HL-60/S4 treated with retinoic acid at 250 ng/mL for 4 days and 3 days (cell line): ENCODE results near the gene RIMKLB.

Experiments used
- in situ Hi-C: fragments of 300-500 bp; cut with MboI; formaldehyde crosslinking; loops from 2 replicates; pipeline ENCODE4 v1.7.0; 2022; ENCODE audit warnings: low sequenced_read_pairs

RIMKLB gene, protein sequence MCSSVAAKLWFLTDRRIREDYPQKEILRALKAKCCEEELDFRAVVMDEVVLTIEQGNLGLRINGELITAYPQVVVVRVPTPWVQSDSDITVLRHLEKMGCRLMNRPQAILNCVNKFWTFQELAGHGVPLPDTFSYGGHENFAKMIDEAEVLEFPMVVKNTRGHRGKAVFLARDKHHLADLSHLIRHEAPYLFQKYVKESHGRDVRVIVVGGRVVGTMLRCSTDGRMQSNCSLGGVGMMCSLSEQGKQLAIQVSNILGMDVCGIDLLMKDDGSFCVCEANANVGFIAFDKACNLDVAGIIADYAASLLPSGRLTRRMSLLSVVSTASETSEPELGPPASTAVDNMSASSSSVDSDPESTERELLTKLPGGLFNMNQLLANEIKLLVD

GRCh38 chr12:8697476-8698131, at the start of gene RIMKLB:
Gene RIMKLB, plus strand, starts transcription at chr12:8697991. Its CDS starts 15,876 bp downstream, at chr12:8713867.
- in situ Hi-C loops, result loop anchor here (25.0 kb wide), 1 partner anchor 165 kb away; no protein-coding TSS in a partner anchor

DNA sequence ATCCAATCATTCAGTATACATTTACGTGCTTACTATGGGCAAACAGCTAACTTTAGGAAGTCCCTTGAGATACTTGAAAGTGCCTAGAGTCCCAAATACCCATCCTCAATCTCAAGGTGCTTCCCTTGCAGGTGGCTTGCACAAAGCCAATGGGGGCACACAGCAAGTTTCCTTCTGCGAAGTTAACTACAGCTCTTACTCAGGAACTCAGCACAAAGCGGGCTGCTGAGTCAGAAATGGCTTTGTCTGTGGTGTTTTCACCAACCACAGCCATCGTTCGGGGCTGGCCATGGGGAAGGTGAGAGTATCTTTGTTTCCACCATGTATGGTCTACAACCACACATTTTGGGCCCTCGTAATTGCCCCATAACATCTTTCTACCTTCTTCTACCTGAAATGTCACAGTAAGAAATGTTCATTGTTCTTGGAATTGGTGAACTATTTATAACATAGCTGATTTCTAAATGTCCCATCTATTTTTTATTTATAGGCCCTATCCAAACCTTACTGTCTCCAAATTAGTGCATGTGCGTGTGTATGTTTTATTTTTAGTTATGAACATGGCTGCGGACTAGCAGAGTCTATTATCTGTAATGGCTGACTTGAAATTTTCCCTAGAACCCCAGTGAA, 49.1 kb upstream of the RIMKLB start:
- in situ Hi-C loops, result no loop called here

DNA sequence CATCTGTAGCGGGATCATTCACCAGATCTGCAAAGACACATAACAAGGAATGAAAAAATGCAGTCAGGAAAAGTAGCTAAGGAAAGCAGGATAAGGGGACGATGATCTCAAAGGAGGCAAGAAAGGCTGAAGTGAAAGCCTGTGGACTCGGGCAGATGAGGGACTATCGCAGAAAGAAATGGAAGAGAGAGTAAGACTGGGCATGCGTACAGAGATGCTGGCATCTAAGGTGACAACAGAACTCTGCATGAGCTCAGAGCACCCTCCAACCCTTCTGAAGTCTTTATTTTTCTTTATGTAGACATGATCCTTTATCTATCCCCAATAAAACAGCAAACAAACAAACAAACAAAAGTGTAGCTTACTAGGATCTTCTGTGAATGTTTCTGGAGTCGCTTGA, 42.4 kb upstream of the RIMKLB start:
- in situ Hi-C loops, result no loop called here

DNA sequence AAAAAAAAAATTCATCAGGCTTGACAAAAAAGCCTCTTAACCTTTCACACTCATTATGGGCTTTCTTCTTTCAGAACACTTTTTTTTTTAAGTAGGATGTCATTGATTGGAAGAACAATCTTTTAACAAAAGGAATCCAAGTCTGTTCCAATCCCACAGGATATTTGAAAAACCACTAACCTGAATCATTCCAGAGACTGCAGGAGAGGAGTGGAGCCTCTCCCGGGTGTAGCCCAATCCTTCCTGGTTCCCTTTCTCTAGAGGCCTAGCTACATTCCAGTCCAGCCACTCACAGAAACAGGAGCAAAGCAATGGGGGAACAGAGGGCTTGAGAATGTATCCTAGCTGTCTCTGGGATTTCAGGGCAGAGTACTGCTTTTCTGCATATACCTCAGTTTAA, 39.4 kb upstream of the RIMKLB start:
- in situ Hi-C loops, result no loop called here

GRCh38 chr12:8661016-8661415, 36.8 kb upstream of the RIMKLB start:
- in situ Hi-C loops, result no loop called here

DNA sequence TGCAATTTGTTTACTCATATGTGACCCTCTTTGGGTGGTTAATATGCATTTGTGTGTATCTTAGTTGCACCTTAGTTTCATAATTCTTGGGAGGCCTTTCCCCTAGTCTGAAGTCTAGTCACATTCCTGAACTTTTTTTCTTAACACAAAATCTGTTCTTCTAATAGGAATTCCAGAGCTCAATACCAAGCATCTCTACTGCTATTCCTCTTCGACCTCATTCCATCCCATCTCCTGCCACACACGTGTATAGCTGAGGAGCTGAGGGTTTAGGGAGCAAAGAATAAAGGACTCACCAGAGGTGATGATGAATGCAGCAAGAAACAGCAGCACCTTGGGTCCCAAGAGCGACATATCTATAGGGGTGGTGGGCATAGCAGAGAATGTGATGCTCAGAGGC, 36.0 kb upstream of the RIMKLB start:
- in situ Hi-C loops, result no loop called here

- in situ Hi-C loops, result no loop called here
These were observed 35.2 kb upstream of the RIMKLB start, which contains the start of gene MFAP5 for GRCh38 chr12:8662593-8662992. Gene MFAP5, minus strand, starts transcription at chr12:8662826. Its CDS starts 722 bp downstream, at chr12:8662104.

DNA sequence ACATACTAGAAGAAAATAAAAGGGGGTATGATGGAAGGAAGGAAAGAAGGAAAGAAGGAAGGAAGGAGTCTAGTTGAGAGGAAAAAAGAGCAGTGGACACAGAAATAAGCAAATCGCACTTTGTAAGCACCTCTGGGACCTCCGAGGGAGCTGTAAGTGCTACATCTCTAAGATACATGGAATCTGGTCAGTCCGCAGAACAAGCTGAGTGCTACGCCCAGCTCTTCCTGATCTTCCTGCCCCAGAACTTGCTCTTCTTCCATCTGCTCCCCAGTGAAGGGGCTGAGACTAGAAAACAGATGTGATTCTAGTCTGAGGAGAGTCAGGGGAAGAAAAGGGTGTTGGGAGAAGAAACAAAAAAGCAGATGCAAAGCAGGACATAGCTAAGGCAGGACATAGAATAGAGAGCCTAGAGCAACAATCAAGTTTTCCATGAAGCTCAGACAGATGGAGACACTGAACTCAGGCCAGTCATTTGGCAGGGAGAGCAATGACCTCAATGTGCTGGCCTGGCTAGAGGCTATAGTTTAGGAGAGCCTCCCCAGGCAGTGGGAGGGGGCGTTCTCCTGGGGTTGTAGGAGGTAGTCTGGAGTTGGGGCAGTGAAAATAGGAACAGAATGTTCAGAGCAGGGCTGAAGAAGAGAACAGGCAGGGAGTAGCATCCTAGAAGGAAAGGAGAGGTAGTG, 33.4 kb upstream of the RIMKLB start:
- in situ Hi-C loops, result no loop called here

- in situ Hi-C loops, result no loop called here
These were observed 32.0 kb upstream of the RIMKLB start for GRCh38 chr12:8665759-8666158.

GRCh38 chr12:8667270-8667669, 30.5 kb upstream of the RIMKLB start:
- in situ Hi-C loops, result no loop called here

- in situ Hi-C loops, result no loop called here
These were observed 29.4 kb upstream of the RIMKLB start for GRCh38 chr12:8668441-8668840.

DNA sequence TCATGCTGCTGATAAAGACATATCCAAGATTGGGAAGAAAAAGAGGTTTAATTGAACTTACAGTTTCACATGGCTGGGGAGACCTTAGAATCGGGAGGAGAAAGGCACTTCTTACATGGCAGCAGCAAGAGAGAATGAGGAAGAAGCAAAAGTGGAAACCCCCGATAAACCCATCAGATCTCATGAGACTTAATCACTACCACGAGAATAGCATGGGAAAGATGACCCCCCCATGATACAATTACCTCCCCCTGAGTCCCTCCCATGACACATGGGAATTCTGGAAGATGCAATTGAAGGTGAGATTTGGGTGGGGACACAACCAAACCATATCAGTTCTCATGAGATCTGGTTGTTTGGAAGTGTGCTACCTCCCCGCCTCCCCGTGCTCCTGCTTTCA, 25.4 kb upstream of the RIMKLB start:
- in situ Hi-C loops, result no loop called here

DNA sequence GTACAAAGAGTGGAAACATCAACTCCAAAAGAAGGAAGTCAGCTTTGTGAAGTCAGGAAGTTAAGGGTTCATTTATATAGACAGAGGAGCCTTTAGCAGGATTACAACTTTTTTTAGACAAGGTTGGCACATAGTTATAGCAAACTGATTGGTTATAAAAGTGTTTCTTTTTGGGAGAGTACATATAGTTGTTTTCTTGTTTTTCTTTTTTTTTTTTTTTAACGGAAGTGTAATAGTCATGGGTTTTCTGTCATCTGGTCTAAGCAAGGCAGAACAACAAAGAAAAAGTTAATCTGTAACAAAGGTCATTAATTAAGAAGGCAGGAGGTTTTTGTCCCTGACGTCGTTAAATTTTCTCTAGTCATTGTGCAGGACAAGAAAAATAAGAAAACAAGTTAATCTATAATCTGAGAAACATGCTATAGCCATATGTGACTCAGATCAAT, 22.2 kb upstream of the RIMKLB start:
- in situ Hi-C loops, result loop anchor here (25.0 kb wide), 1 partner anchor 187 kb away; no protein-coding TSS in a partner anchor

DNA sequence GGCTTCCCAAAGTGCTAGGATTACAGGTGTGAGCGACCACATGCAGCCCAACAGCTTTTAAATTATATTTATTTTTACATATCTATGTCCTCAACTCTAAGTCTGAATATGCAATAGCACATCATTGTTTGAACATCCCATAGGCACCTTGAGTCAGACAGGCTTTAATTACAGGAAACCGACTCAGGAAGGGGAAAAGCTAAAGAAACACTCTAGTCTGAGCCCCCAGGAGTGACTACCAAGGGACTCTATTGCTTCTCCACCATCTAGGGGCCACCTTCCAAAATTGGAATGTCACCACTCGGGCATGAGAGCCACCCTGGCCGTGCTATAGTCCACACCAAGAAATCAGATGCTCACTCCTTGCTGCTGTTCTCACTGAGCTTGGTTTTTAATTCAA, 21.1 kb upstream of the RIMKLB start:
- in situ Hi-C loops, result loop anchor here (25.0 kb wide), 1 partner anchor 186 kb away; no protein-coding TSS in a partner anchor

DNA sequence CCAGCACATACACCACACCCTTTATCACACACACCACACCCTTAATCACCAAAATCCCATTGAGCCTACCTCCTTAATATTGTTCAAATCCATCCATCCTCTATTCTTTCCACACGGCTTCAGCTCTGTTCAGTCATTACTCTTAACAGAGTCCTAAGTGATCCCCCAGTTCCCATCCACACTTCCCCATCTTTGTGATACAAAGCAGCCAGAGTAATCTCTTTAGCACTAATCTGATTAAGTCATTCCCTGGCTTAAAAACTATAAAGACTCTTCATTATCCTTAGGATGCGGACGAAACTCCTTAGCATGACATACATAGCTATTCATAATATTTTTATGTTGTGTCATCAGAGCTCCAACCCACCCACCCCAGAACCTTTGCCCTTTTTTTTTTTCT, 20.4 kb upstream of the RIMKLB start:
- in situ Hi-C loops, result loop anchor here (25.0 kb wide), 1 partner anchor 185 kb away; no protein-coding TSS in a partner anchor

DNA sequence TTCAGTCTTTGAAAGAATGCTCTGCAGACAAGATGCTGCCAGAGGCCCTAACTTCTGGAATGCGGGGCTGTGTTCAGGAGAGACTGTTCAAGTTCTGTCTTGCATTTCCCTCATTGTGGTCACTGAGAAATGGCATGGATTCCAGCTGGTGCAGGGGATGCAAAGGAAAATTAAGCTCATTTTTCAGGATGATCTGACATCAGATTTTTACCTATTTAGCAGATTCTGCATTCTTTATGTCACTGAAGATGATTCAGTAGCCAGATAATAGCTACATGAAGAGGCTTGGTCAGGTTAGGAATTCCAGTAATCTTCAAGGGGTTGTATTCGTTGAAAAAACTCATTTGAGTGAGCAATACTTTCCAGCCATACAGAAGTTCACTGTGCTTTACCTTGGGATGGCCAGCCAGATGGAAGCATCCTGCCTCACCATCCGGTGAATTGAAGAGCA, 19.1 kb upstream of the RIMKLB start:
- in situ Hi-C loops, result loop anchor here (25.0 kb wide), 1 partner anchor 184 kb away; no protein-coding TSS in a partner anchor

GRCh38 chr12:8680533-8680932, 17.3 kb upstream of the RIMKLB start:
- in situ Hi-C loops, result loop anchor here (10.0 to 25.0 kb wide), 2 partner anchors 182 to 364 kb away; no protein-coding TSS in a partner anchor

DNA sequence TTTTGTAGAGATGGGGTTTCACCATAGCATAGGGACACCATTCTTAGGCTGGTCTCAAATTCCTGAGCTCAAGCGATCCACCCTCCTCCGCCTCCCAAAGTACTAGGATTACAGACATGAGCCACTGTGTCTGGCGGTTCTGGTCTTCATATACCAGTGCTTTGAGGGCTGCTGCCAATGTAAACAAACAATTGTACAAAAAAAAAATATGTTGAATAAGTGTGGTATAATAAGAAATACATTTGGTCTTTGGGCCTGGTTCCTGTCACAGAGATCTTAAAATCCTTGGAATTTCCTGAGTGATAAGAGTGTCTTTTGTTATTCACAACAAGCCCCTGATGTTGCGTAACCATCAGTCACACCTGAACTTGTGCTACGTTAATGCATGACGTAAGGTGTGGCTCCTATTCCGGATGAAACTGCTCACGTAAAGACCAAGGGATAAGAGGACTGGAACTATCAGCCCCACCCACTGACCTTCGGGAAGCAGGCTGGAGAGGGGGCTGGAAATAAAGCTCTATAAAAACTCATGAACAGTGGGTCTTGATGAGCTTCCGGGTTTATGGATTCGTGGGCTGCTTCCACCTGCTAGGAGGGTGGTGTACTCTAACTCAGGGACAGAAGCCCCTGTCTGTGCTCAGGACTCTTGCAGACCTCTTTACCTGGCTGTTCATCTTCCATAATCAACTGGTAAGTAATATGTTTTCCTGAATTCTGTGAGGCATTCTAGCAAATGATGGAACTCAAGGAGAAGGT, 16.5 kb upstream of the RIMKLB start:
- in situ Hi-C loops, result loop anchor here (10.0 to 25.0 kb wide), 2 partner anchors 181 to 363 kb away; no protein-coding TSS in a partner anchor

DNA sequence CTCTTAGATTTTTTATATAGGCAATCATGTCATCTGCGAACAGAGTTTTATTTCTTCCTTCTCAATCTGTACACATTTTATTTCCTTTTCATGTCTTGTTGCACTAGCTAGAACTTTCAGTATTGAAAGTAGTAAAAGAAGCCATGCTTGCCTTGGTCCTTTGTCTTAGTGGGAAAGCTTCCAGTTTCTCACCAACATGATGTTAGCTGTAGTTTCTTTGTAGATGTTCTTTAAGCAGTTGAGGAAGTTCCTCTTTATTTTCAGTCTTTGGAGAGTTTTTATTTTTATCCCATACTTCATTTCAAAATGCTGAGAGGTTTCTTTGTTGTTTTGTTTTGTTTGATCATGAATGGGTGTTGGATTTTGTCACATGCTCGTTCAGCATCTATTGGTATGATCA, 12.7 kb upstream of the RIMKLB start:
- in situ Hi-C loops, result loop anchor here (10.0 to 25.0 kb wide), 2 partner anchors 177 to 360 kb away; no protein-coding TSS in a partner anchor
